CD1c-positive myeloid dendritic cell (primary cell): ENCODE data around the gene RAB11FIP3.

ENCODE experiments used
- DNase-seq: peaks from one replicate; pipeline ENCODE4 v3.0.0-alpha.2; 2016; ENCODE audit errors: extremely low spot score

Gene RAB11FIP3

GRCh38 chr16:567373-568256 lies 142.2 kb downstream of the RAB11FIP3 start:
- DNase-seq = no peak

DNA sequence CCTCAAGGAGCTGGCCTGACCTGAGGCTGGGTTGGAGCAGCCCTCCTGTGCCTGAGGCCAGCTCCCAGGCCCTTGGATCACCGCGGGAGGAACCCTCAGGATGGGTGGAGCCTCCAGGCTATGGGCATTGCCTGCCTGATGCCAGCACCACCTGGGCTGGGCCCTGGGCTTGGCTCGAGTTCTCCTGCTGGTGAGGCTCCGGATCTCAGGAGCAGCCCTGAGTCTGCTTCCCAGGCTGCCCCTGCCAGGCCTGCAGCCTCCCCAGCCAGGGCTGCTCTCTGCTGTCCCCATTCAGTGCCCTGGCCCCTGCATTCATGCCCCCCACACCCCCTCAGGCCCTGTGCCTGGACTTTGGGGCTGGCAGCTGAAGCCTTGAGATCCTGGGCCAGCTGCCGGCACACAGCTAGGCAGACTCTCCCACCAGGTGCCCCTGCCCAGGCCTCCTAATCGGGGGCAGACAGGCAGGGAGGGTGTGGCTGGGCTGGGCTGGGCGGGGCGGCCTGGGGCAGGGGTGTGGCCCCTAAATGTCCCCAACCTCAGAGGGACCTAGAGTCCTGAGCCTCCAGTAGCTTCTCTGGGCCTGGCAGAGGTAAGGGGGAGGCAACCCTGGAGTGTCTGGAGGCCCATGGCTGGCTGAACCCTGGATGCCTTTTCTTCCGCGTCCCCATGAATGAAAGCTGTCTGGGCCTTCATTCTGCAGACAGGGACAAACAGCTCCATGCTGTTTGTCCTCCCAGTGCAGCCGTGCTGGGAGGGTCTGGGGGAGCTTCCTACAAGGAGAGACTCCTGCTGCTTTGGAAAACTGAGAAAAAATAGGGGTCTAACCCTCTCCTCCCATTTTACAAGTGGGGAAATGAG lies 143.2 kb downstream of the RAB11FIP3 start:
- no peak for DNase-seq

GRCh38 chr16:569445-570254 lies 144.2 kb downstream of the RAB11FIP3 start, which contains the start of gene PIGQ:
PIGQ (plus strand) TSS chr16:569968; CDS start chr16:574075, 4,107 bp downstream.
- peak; percentile 71 for DNase-seq
